ENCODE measurements around the gene CHCHD6. TPM values are rescaled to one million over a fixed set of nuclear protein-coding genes. Genes with fewer than 3 reads are reported as not detected.

The CHCHD6 gene
- total RNA-seq, 1 donor from 2014 or later: 28.7 TPM

GRCh38 chr3:126849768-126850167 is 145.7 kb downstream of the CHCHD6 start:
- DNase-seq (ENCODE audit: low read depth): no peak
- Histone ChIP-seq H3K27me3 (ENCODE audit: control insufficient read depth, insufficient read depth, low read length) (no peaks in the 10 kb centered on the region), H3K4me3 (ENCODE audit: low read depth, low read length) (no peak overlapping the region), H3K36me3 (ENCODE audit: control insufficient read depth, insufficient read depth, low read length) (no peaks in the 10 kb centered on the region)
- no peak for TF ChIP-seq CTCF (IDR thresholded peaks at IDR 0.05; ENCODE audit: insufficient read depth, low read length, poor library complexity, severe bottlenecking)

GRCh38 chr3:126850370-126851085 is 146.5 kb downstream of the CHCHD6 start:
- H3K27me3 ChIP-seq (ENCODE audit: control insufficient read depth, insufficient read depth, low read length): no peaks in the 10 kb centered on the region
- H3K4me3 ChIP-seq (ENCODE audit: low read depth, low read length): no peak overlapping the region
- peak; percentile 54 for DNase-seq (ENCODE audit: low read depth)
- no peaks in the 10 kb centered on the region for H3K36me3 ChIP-seq (ENCODE audit: control insufficient read depth, insufficient read depth, low read length)
- TF ChIP-seq CTCF (IDR thresholded peaks at IDR 0.05; ENCODE audit: insufficient read depth, low read length, poor library complexity, severe bottlenecking): no peak

GRCh38 chr3:126851382-126851781 is 147.3 kb downstream of the CHCHD6 start:
- TF ChIP-seq CTCF (IDR thresholded peaks at IDR 0.05; ENCODE audit: insufficient read depth, low read length, poor library complexity, severe bottlenecking): no peak
- Histone ChIP-seq H3K27me3 (ENCODE audit: control insufficient read depth, insufficient read depth, low read length) (no peaks in the 10 kb centered on the region), H3K4me3 (ENCODE audit: low read depth, low read length) (no peak overlapping the region), H3K36me3 (ENCODE audit: control insufficient read depth, insufficient read depth, low read length) (no peaks in the 10 kb centered on the region)
- DNase-seq (ENCODE audit: low read depth): no peak

- no peak for DNase-seq (ENCODE audit: low read depth)
- H3K36me3 ChIP-seq (ENCODE audit: control insufficient read depth, insufficient read depth, low read length): no peaks in the 10 kb centered on the region
- no peak overlapping the region for H3K4me3 ChIP-seq (ENCODE audit: low read depth, low read length)
- no peak for TF ChIP-seq CTCF (IDR thresholded peaks at IDR 0.05; ENCODE audit: insufficient read depth, low read length, poor library complexity, severe bottlenecking)
- H3K27me3 ChIP-seq (ENCODE audit: control insufficient read depth, insufficient read depth, low read length): no peaks in the 10 kb centered on the region
Measured at GRCh38 chr3:126851934-126852333, 147.9 kb downstream of the CHCHD6 start.

GRCh38 chr3:126852511-126852910 is 148.5 kb downstream of the CHCHD6 start:
- no peaks in the 10 kb centered on the region for H3K36me3 ChIP-seq (ENCODE audit: control insufficient read depth, insufficient read depth, low read length)
- no peaks in the 10 kb centered on the region for H3K27me3 ChIP-seq (ENCODE audit: control insufficient read depth, insufficient read depth, low read length)
- H3K4me3 ChIP-seq (ENCODE audit: low read depth, low read length): no peak overlapping the region
- no peak for DNase-seq (ENCODE audit: low read depth)
- TF ChIP-seq CTCF (IDR thresholded peaks at IDR 0.05; ENCODE audit: insufficient read depth, low read length, poor library complexity, severe bottlenecking): no peak

GRCh38 chr3:126854666-126855065 is 150.6 kb downstream of the CHCHD6 start:
- no peak for TF ChIP-seq CTCF (IDR thresholded peaks at IDR 0.05; ENCODE audit: insufficient read depth, low read length, poor library complexity, severe bottlenecking)
- no peak for DNase-seq (ENCODE audit: low read depth)
- Histone ChIP-seq H3K36me3 (ENCODE audit: control insufficient read depth, insufficient read depth, low read length) (no peaks in the 10 kb centered on the region), H3K27me3 (ENCODE audit: control insufficient read depth, insufficient read depth, low read length) (no peaks in the 10 kb centered on the region), H3K4me3 (ENCODE audit: low read depth, low read length) (no peak overlapping the region)
